GM19240 (cell line): ENCODE results near the gene SURF4.
A peak's percentile ranks its signal among the peaks of the same experiment; 100 is the strongest.

Experiments
- DNase-seq: peaks from one replicate; pipeline ENCODE4 v3.0.0; 2011; ENCODE audit warnings: low spot score; ENCODE audit not compliant: insufficient read length

SURF4 gene

DNA sequence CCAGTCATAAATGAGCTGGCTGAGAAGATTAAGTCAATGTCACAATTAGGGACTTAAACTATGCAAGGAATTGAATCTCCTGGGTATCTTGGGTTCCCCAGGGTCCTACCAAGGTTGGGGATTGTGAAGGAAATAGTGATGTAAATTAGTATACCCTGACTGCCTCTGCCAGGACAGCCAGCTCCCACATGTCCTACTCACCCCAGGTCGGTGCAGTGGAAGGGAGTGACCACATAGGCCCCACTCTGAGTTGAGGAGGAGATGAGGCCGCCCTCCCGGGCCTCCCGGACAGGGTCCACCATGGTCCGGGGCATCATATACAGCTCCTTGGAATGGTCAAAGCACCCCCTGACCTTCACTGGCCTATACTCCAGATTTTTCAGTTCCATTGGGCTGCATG is 22.3 kb downstream of the SURF4 start:
- no peak for DNase-seq

DNA sequence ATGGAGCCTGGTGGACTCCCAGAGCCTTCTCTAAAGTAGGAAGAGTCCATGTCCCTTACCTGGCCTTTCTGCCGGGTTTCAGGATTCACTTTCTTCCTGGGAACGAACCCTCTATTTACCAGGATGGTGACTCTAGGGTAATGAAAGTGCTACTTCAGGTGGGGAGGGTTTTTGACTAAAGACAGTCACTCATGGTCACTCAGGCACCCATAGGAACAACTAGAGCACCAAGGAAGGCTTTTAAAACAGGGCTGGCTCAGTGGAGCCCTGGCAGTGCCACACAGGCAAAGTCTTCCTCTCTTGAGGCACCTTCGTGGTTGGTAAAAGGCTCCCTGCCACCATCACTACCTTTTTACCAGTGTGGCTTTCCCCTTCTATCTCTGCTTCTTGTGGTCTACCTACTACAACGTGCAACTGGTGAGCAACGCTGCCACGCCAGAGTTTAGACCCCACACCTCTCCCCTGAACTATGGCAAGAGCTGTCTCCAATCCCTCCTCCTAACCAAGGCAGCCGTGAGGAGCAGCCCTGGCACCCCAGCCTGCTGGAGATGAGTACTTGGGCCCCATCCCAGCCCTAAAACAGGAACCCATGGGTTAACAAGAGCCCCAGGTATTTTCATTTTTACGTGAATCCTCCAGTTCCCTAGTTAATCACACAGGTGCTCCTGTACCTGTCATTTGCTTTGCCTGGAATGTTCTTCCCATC is 23.1 kb downstream of the SURF4 start:
- no peak for DNase-seq

GRCh38 chr9:133351908-133352634 is 23.8 kb downstream of the SURF4 start:
- no peak for DNase-seq

GRCh38 chr9:133351526-133351907 is 24.3 kb downstream of the SURF4 start:
- DNase-seq = no peak

DNA sequence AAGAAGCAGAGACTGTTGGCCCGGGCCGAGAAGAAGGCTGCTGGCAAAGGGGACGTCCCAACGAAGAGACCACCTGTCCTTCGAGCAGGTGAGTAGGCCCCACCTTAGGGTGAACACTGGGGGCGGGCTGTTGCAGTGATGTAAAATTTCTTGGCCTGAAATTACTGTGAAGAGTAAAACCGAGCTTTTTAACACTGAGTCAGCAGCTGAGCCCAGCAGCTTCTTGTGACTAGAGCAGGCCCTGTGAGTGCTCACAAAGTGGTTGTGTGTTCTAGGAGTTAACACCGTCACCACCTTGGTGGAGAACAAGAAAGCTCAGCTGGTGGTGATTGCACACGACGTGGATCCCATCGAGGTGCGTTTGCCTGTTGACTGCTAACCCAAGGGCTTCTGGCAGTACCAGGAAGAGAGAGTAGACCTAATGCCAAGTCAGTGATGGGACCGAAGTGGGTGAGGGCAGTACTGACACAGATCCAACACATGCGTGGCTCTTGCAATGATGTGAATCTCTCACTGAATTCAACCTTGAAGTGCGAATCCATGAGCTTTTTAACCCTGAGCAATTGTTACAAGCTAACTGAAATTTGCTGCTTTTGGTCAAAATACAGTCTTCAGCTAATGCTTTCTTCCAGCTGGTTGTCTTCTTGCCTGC is 25.8 kb downstream of the SURF4 start:
- DNase-seq = no peak

DNA sequence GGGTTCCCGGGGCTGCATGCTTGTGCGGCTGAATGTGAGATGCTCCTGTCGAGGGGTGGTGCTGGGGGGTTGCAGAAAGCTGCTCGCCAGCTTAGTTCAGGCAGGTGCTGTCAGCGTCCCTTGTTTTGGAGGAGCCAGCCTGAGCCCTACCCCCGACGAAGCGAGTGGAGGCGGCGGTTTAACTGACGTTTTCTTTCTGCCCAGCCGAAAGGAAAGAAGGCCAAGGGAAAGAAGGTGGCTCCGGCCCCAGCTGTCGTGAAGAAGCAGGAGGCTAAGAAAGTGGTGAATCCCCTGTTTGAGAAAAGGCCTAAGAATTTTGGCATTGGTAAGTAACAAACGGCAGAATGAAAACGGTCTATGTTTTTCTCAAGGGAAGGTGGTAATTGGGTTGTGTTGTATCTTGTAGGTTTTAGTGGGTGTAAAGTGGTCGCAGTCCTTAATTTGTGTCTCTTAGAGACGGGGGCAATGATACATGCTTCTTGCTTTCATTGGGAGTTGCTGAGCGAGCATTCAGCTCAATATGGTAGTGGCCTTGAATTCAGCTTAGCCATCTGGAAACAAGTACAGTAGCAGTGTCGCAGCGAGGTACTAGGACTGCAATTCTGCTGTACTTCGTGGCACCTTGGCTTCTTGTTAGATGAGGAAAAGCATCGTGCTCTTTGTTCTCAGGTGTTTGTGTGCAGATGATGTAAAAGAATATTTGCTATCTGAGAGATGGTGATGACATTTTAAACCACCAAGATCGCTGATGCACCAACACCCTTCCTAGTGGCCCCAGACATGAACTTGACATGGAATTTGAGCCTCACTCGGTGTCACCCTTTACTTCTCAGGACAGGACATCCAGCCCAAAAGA is 26.9 kb downstream of the SURF4 start:
- DNase-seq = no peak

DNA sequence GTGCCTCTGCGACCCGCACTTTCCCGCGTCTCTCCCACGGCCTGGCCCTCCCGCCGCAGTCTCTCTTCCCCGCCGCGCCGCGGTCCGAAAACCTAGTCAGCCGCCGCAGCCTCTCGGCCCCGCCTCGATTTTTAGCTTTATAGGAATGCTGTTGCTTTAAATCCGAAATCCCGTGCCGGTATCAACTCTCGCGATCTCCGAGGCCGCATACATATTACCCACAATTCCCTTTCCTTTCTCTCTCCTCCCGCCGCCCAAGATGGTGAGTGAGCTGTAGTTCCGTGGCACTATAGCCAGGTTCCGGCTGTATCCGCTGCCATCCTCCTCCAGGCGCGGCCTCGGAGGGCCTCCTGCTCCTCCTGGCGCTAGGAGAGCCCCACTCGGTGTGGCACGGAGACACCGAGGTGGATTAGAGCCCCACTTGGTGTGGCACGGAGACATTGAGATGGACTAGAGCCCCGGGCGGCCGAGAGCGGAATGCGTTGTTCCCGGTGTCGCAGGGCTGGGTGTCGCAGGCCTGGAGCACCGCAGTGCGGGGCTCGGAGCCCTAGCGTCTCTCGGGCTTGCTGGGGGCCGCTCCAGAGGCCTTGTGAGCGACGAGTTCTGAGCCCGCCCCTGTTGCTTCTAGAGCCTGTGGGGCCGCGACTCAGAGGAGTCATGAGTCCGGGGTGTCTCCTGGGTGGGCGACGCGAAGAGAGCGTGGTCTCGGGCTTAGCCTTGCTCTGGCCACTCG is 27.7 kb downstream of the SURF4 start, which contains the start of the genes MED22 and RPL7A:
Gene MED22, minus strand, starts transcription at position 147 of the 733 bp plus-strand sequence. CDS start 1,469 bp downstream, outside the sequence.
Gene RPL7A, plus strand, starts transcription at position 234 of the 733 bp plus-strand sequence. Its CDS starts 26 bp downstream, at position 260.
- DNase-seq = peak; percentile 70

DNA sequence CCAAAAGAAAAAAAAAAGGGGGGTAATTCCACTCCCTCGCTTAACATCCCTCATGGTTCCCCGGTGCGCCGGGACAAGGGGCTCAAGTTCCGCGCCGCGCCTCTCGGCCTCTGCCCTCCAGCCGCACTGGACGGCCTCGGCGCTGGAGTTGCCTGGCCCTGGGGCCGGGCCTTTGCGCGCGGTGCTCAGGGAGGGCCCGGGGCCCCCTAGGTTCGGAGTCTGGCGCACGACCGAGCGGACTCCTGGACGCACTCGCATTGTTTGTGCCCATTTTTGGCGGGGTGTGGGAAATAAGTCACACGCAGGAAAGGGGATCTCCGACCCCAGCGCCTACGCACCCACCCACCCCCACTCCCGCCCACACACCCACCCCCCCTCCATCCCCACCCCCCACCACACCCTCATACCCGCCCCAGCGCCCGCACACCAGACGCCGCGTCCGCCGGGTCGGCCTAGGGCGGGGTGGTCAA is 28.3 kb downstream of the SURF4 start:
- no peak for DNase-seq

- no peak for DNase-seq
Observed at GRCh38 chr9:133346021-133346785, 29.7 kb downstream of the SURF4 start.

DNA sequence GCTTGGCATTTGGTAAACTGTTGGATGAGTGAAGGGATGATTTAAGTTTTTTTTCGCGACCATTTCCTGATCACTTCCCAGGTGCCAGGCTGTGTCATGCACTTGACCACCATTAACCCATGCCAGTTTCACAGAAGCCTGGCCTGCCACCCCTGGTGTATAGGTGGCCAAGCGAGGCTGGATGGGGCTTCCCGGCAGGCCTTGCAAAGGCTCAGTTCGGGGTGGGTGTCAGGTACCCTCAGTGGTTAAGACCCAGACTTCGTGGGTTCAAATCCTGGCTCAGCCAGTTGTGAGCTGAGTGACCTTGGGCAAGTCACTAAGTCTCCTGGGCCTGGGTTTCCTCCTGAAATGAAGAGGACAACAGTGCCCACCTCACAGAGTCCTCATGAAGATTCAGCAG is 30.3 kb downstream of the SURF4 start:
- DNase-seq = no peak

- no peak for DNase-seq
Observed at GRCh38 chr9:133344979-133345378, 30.9 kb downstream of the SURF4 start.

DNA sequence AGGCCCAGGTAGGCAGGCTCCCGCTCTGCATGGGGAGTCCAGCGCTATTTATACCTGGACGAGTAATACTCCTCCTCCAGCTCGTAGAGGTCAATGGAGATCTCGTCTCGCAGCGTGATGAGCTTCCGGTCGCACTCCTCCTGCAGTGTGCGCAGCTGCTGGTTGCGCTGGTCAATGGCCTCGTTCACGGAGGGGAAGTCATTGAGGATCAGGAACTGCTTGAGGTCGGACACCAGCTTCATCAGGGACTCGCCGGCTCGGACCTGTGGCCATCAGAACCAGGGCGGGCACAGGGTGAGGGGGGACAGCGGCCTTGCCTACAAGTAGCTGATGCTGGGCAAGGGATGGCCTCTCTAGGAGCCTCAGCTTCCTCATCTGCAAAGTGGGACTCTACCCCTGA is 31.8 kb downstream of the SURF4 start:
- DNase-seq = no peak

GRCh38 chr9:133342570-133342969 is 33.3 kb downstream of the SURF4 start:
- no peak for DNase-seq

- no peak for DNase-seq
Observed at GRCh38 chr9:133342069-133342406, 33.8 kb downstream of the SURF4 start.

DNA sequence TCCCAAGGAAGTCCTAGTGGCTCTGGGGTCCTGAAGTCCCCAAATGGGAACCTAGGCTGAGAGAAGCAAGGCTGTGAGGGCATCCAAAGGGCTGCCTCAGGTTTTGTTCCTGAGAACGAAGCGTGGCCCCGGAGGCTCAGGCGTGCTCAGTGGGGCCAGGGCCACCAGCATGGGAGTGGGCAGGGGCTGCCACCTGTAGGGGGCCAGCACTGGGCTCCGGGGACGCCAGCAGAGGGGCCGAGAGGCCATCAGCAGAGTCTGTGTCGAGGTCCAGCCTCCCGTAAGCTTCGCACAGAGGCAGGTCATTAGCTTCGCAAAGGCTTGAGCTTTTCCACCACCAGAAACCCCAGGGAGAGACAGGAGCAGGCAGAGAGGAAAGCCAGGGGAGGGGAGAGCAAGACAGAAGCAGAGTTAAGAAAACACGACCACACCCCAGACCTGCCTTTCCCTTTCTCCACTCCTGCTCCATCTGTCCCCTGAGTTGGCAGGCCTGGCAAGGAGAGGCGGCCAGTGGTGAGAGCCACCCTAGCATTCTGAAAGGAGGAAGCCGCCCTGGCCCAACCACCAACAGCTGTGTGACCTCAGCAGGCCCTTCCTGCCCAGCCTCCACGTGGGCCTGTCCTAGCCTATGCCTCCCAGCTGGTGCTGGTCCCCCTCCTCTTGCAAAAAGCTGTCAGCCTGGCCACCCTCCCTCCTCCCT is 34.3 kb downstream of the SURF4 start:
- DNase-seq = no peak

GRCh38 chr9:133340916-133341315 is 34.9 kb downstream of the SURF4 start:
- DNase-seq = no peak

DNA sequence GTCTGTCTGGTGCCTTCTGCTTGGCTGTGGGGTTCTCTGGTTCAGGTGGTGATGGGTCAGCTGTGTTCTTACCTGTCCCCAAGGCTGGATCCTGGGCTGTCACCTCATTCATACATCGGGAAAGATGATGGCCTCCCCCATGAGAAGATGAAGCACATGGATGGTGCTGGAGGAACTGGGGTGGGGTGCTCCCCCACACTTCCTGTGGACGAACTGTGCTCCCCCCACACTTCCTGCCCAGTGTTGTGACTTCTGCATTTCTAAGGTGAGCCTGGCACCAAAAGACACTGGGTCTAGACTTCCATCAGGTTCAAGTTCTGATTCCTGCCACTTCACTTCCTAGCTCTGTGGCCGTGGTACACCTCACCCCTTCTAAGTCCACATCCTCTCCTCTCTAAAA is 35.6 kb downstream of the SURF4 start:
- no peak for DNase-seq

GRCh38 chr9:133339641-133340040 is 36.2 kb downstream of the SURF4 start:
- no peak for DNase-seq
